Liver (tissue), 3 donors: ENCODE measurements around the gene TCEANC.

Experiments used
- FOXA1 ChIP-seq: IDR thresholded peaks from 2 replicates; pipeline ENCODE4 v1.6.1; 2016; ENCODE audit warnings: antibody characterized with exemption
- GABPA ChIP-seq, 2 donors: IDR thresholded peaks in 1 of 2; conservative IDR thresholded peaks in 1 of 2; 2 replicates each; pipeline ENCODE4 v1.6.1; 2016; ENCODE audit warnings: antibody characterized with exemption in 2 of 2, mild to moderate bottlenecking in 1 of 2, moderate library complexity in 1 of 2
- TF ChIP-seq, protein P1 (sequence below): IDR thresholded peaks from 2 replicates; pipeline ENCODE4 v1.6.1; 2016; ENCODE audit warnings: antibody characterized with exemption
- TF ChIP-seq, protein P2 (sequence below): IDR thresholded peaks from 2 replicates; pipeline ENCODE4 v1.6.1; 2016; ENCODE audit warnings: antibody characterized with exemption, mild to moderate bottlenecking
- TF ChIP-seq, protein P3 (sequence below): fragments of 150-350 bp; IDR thresholded peaks from 2 replicates; pipeline ENCODE4 v1.5.1; 2017; ENCODE audit warnings: improper control_type of control experiment, low read depth, low read length; ENCODE audit not compliant: missing input control
- donor health status: healthy.
- donor health status: healthy.

- no peak for TF ChIP-seq GABPA (IDR thresholded peaks at IDR 0.05 in 1 of 2, conservative IDR thresholded peaks at IDR 0.05 in 1 of 2)
- TF ChIP-seq FOXA1: no peak
- TF ChIP-seq, protein P1, sequence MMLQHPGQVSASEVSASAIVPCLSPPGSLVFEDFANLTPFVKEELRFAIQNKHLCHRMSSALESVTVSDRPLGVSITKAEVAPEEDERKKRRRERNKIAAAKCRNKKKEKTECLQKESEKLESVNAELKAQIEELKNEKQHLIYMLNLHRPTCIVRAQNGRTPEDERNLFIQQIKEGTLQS: no peak
- TF ChIP-seq, protein P2, sequence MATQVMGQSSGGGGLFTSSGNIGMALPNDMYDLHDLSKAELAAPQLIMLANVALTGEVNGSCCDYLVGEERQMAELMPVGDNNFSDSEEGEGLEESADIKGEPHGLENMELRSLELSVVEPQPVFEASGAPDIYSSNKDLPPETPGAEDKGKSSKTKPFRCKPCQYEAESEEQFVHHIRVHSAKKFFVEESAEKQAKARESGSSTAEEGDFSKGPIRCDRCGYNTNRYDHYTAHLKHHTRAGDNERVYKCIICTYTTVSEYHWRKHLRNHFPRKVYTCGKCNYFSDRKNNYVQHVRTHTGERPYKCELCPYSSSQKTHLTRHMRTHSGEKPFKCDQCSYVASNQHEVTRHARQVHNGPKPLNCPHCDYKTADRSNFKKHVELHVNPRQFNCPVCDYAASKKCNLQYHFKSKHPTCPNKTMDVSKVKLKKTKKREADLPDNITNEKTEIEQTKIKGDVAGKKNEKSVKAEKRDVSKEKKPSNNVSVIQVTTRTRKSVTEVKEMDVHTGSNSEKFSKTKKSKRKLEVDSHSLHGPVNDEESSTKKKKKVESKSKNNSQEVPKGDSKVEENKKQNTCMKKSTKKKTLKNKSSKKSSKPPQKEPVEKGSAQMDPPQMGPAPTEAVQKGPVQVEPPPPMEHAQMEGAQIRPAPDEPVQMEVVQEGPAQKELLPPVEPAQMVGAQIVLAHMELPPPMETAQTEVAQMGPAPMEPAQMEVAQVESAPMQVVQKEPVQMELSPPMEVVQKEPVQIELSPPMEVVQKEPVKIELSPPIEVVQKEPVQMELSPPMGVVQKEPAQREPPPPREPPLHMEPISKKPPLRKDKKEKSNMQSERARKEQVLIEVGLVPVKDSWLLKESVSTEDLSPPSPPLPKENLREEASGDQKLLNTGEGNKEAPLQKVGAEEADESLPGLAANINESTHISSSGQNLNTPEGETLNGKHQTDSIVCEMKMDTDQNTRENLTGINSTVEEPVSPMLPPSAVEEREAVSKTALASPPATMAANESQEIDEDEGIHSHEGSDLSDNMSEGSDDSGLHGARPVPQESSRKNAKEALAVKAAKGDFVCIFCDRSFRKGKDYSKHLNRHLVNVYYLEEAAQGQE: no peak
- TF ChIP-seq, protein P3, sequence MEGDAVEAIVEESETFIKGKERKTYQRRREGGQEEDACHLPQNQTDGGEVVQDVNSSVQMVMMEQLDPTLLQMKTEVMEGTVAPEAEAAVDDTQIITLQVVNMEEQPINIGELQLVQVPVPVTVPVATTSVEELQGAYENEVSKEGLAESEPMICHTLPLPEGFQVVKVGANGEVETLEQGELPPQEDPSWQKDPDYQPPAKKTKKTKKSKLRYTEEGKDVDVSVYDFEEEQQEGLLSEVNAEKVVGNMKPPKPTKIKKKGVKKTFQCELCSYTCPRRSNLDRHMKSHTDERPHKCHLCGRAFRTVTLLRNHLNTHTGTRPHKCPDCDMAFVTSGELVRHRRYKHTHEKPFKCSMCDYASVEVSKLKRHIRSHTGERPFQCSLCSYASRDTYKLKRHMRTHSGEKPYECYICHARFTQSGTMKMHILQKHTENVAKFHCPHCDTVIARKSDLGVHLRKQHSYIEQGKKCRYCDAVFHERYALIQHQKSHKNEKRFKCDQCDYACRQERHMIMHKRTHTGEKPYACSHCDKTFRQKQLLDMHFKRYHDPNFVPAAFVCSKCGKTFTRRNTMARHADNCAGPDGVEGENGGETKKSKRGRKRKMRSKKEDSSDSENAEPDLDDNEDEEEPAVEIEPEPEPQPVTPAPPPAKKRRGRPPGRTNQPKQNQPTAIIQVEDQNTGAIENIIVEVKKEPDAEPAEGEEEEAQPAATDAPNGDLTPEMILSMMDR: no peak
Measured at GRCh38 chrX:13694983-13695382, 42.0 kb downstream of the TCEANC start.
